ENCODE data around the gene CFAP65. TPM values are rescaled to one million over a fixed set of nuclear protein-coding genes. Genes with fewer than 3 reads are reported as not detected.
A peak's percentile ranks its signal among the peaks of the same experiment; 100 is the strongest.

Gene CFAP65
- total RNA-seq, 4 donors from 2014 or later: 1.5 to 3.6 TPM; not detected in 2

DNA sequence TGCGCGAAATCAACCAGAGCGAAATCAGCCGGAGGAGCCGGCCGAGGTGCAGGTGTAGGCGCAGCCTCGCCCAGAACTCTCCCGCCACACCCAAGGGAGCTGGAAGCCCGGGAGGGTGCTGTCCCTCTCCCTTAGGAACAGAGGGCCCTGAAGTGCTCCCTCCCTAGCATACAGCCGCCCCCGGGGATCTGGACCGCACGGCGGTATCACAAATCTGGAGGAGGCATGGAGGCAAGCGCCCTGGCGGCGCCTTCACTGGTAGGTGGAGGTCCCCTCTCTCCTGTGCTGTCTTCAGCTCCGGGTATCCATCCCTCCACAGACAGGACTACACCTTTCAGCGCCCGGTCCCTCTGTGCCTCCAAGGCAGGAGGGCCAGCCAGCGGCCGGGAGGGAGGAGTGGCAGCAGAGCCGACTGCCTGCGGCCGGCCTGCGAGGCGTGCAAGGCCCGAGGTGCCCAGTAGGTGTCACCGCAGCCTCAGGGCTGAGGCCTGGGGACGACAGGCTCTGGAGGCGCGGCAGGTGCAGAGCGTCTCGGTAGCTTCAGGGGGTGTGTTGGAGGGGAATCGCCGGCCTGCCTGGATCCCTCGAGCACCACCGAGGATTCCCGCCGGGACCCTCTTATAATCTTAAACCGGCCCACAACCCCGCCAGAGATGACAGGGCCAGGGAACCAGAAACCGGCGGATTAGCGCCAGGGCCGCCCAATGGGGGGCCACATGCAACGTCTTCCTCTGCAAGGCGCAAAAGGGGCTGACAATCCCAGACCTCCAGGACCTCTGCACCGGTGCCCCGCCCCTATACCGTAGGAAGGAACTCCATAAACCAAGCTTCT, 16.6 kb upstream of the CFAP65 start:
- peaks cover 0 to 21% of the 10 kb centered on the region in 2 donors for H3K27me3 ChIP-seq
- TF ChIP-seq, protein P1, sequence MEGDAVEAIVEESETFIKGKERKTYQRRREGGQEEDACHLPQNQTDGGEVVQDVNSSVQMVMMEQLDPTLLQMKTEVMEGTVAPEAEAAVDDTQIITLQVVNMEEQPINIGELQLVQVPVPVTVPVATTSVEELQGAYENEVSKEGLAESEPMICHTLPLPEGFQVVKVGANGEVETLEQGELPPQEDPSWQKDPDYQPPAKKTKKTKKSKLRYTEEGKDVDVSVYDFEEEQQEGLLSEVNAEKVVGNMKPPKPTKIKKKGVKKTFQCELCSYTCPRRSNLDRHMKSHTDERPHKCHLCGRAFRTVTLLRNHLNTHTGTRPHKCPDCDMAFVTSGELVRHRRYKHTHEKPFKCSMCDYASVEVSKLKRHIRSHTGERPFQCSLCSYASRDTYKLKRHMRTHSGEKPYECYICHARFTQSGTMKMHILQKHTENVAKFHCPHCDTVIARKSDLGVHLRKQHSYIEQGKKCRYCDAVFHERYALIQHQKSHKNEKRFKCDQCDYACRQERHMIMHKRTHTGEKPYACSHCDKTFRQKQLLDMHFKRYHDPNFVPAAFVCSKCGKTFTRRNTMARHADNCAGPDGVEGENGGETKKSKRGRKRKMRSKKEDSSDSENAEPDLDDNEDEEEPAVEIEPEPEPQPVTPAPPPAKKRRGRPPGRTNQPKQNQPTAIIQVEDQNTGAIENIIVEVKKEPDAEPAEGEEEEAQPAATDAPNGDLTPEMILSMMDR (IDR thresholded peaks at IDR 0.05): peak; percentile 55 to 98 (median 94)
- no peak for TF ChIP-seq POLR2A (IDR thresholded peaks at IDR 0.05)

DNA sequence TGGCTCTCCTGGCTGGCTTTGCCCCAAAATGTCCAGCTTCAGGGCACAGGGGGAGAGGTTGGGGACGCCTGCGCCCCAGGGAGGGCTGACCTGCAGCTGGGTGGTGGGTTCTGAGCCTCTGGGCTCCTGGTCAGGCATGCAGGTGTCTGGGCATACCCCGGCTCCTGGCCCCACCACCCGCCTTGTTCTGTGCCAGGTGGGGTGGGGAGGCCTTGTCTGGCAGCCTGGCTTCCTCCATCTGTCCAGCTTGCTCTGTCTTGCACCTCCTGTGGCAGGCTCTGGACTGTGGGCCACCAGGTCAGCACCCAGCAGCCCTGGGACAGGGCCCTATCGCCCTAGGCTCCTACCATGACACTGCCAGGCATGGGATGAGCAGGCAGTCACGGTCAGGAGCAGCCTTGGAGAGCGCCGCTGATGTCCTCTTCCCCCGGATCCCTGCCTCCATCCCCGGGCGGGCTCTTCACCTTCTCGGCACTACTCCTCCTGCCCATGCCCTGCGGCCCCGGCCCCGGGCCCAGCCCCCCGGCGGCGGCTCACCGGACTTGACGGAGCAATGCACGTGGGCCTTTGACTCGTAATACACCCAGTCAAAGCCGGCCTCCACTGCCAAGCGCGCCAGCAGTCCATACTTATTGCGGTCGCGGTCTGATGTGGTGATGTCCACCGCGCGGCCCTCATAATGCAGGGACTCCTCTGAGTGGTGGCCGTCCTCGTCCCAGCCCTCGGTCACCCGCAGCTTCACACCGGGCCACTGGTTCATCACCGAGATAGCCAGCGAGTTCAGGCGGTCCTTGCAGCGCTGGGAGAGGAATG, 15.8 kb upstream of the CFAP65 start:
- no peak for DNase-seq
- Histone ChIP-seq H3K4me1 (peaks cover 0 to 42% (median 14%) of the 10 kb centered on the region in 4 donors), H3K27me3 (peaks cover 0 to 21% of the 10 kb centered on the region in 2 donors), H3K27ac (no peak overlapping the region), H3K4me3 (peak overlapping the region in 2 of 4 donors; percentile 69 to 76), H3K36me3 (peaks cover 0 to 40% (median 0%) of the 10 kb centered on the region in 3 donors), H3K9me3 (peaks cover 0 to 5% (median 0%) of the 10 kb centered on the region in 4 donors)
- TF ChIP-seq, protein P1 (IDR thresholded peaks at IDR 0.05): no peak
- no peak for TF ChIP-seq POLR2A (IDR thresholded peaks at IDR 0.05)

More for the DNA sequence above, 16.6 kb upstream of the CFAP65 start:
- Histone ChIP-seq H3K36me3 (peaks cover 0 to 40% (median 0%) of the 10 kb centered on the region in 3 donors), H3K4me3 (peak overlapping the region; percentile 15 to 76 (median 54)), H3K9me3 (peaks cover 0 to 5% (median 0%) of the 10 kb centered on the region in 4 donors), H3K4me1 (peaks cover 0 to 42% (median 14%) of the 10 kb centered on the region in 4 donors), H3K27ac (peak overlapping the region in 1 of 4 donors; percentile 91)
- peak; percentile 61 to 90 (median 89) for DNase-seq

DNA sequence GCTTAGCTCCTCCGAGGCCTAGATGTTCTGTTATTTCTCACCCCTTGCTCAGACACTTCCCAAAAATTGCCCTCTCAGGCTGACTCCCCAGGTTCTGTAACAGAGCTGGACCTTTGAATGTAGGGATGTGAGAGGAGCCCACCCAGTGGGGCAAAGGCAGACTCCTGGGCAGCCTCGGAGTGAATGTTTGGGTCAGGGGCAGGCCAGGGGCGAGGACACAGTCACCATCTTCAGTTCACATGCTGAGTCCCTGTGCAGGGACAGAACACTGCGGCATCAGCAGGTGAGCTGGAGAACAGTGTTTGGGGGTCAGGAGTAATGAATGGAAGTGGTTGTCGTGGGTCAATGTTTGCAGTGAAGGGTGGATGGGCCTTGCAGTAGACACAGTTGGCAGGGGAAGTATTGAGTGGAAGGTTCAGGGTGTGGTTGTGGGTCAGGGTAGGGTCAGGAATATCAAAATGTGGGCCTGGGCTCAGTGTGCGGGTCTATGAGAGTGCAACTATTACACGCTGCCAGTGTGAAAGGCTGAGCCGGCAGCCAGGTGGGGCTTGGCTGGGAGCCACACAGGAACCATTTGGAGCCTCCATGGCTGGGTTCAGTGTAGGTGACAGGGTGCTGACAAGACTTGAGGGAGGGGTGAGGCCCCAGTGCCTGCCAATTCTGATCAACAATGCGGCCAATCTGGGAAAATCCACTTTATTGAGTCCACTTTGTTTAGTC, 15.0 kb upstream of the CFAP65 start:
- TF ChIP-seq, protein P1 (IDR thresholded peaks at IDR 0.05): no peak
- TF ChIP-seq POLR2A (IDR thresholded peaks at IDR 0.05): no peak
- H3K36me3 ChIP-seq: peaks cover 0 to 40% (median 0%) of the 10 kb centered on the region in 3 donors
- H3K27me3 ChIP-seq: peaks cover 0 to 20% of the 10 kb centered on the region in 2 donors
- no peak for DNase-seq
- no peak overlapping the region for H3K27ac ChIP-seq
- H3K9me3 ChIP-seq: peaks cover 0 to 5% (median 0%) of the 10 kb centered on the region in 4 donors
- peaks cover 0 to 39% (median 14%) of the 10 kb centered on the region in 4 donors for H3K4me1 ChIP-seq
- H3K4me3 ChIP-seq: no peak overlapping the region

DNA sequence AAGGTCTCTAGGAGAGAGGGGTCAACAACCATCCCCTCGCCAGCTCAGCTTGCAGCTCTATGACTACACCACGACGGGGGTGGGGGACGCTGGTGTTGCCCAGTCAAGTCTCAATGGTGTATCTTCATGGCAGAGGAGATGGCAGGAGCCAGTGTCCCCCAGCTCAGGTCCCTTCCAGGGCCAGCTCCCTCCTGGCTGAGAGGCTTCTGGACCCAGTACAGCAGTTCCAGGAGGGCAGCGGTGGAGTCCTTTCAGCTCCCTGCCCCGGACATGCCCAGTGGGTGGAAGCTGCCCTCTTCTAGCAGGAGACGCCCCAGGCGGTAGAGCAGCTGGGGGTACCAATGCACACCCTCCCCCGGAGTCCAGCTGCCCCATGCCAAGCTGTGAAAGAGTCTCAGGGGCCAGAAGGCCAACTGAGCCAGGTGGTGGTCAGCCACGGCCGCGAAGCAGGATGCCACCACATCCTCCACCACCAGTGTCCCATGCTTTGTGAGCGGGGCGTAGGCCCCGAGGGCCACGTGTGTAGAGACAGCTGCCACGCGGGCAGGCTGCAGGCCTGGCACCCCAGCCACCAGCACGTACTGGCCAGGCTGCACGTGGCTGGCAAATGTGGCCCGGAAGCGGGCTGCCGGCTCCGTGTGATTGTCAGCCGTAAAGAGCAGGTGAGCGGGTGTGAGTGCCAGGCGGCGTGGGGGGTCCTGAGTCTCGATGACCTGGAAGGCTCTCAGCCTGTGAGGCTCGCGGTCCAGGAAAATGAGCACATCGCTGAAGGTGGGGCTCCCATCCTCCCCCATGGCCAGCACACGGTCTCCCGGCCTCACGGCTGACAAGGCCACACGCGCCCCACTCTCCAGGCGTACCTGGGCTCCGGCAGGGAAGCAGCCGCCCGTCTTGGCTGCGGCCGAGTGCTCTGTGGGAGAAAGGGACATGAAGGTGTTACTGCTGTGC, 13.9 kb upstream of the CFAP65 start:
- peaks cover 0 to 40% (median 0%) of the 10 kb centered on the region in 3 donors for H3K36me3 ChIP-seq
- H3K4me1 ChIP-seq: peaks cover 0 to 30% (median 12%) of the 10 kb centered on the region in 4 donors
- peaks cover 0 to 12% of the 10 kb centered on the region in 2 donors for H3K27me3 ChIP-seq
- H3K9me3 ChIP-seq: peaks cover 0 to 5% (median 0%) of the 10 kb centered on the region in 4 donors
- TF ChIP-seq, protein P1 (IDR thresholded peaks at IDR 0.05): no peak
- no peak for TF ChIP-seq POLR2A (IDR thresholded peaks at IDR 0.05)
- no peak overlapping the region for H3K4me3 ChIP-seq
- H3K27ac ChIP-seq: no peak overlapping the region
- no peak for DNase-seq
